GM12875 (cell line): ENCODE measurements around the gene IQCE.

Experiments used
- H3K4me3 ChIP-seq: one replicate; pipeline ENCODE4 v1.5.1; 2011; ENCODE audit warnings: low read depth, low read length, control low read depth
- CTCF ChIP-seq: IDR thresholded peaks from 2 replicates; pipeline ENCODE4 v1.5.1; 2011; ENCODE audit warnings: low read depth, mild to moderate bottlenecking, control low read depth, inconsistent platforms, low read length, moderate library complexity, borderline replicate concordance; ENCODE audit not compliant: insufficient read depth

IQCE gene

GRCh38 chr7:2512713-2513112, 46.1 kb upstream of the IQCE start:
- H3K4me3 ChIP-seq: no peak overlapping the region
- TF ChIP-seq CTCF: no peak

- no peak overlapping the region for H3K4me3 ChIP-seq
- no peak for TF ChIP-seq CTCF
Observed at GRCh38 chr7:2513702-2514101, 45.1 kb upstream of the IQCE start.

GRCh38 chr7:2514473-2515423, 44.0 kb upstream of the IQCE start:
- TF ChIP-seq CTCF: no peak

GRCh38 chr7:2515424-2516193, 43.2 kb upstream of the IQCE start:
- H3K4me3 ChIP-seq: no peak overlapping the region
- TF ChIP-seq CTCF: no peak

More at GRCh38 chr7:2514473-2515423, 44.0 kb upstream of the IQCE start:
- H3K4me3 ChIP-seq: no peak overlapping the region

GRCh38 chr7:2516194-2516555, 42.6 kb upstream of the IQCE start:
- no peak overlapping the region for H3K4me3 ChIP-seq
- TF ChIP-seq CTCF: no peak

- no peak overlapping the region for H3K4me3 ChIP-seq
- no peak for TF ChIP-seq CTCF
Observed at GRCh38 chr7:2517026-2517425, 41.8 kb upstream of the IQCE start.
